CD4-positive, alpha-beta T cell (primary cell): ENCODE measurements around the gene TOX3. TPM values are rescaled to one million over a fixed set of nuclear protein-coding genes. Genes with fewer than 3 reads are reported as not detected.

Experiments
- ATAC-seq: fragments of 200-7000 bp; cut with Tn5 transposase; one replicate; pipeline ENCODE4 v1.10.0; 2022; ENCODE audit warnings: mild to moderate bottlenecking; ENCODE audit not compliant: poor library complexity
- CTCF ChIA-PET: fragments of 350-600 bp; sonication (Branson Sonifier 250); formaldehyde crosslinking; loops from one replicate; lab custom pipeline; 2021; ENCODE audit warnings: antibody characterized with exemption, inconsistent platforms; lab: Charles Lee
- POLR2A ChIA-PET: fragments of 350-600 bp; sonication (Branson Sonifier 250); formaldehyde crosslinking; loops from one replicate; lab custom pipeline; 2021; ENCODE audit warnings: antibody characterized with exemption, inconsistent platforms; lab: Charles Lee
- DNase-seq, 14 experiments: peaks; one replicate each; pipeline ENCODE4 v3.0.0-alpha.2; 2013 to 2020; ENCODE audit warnings: mixed read lengths in 2 of 14
- H3K27ac ChIP-seq, 2 donors: one replicate each; pipeline versions ENCODE4 v1.5.1 to v1.7.0; 2013; ENCODE audit warnings: low read length in 2 of 2, low read depth in 1 of 2, mild to moderate bottlenecking in 1 of 2
- H3K27me3 ChIP-seq, 2 experiments: 1 replicate in 1 of 2; 2 replicates in 1 of 2; pipeline versions ENCODE4 v1.6.1 to v1.7.0; 2013; ENCODE audit warnings: low read length in 2 of 2, control low read depth in 1 of 2, mild to moderate bottlenecking in 1 of 2, moderate library complexity in 1 of 2; ENCODE audit not compliant: insufficient read depth in 2 of 2, control insufficient read depth in 1 of 2
- H3K36me3 ChIP-seq: one replicate; pipeline ENCODE4 v1.6.1; 2013; ENCODE audit warnings: low read length, control low read depth; ENCODE audit not compliant: insufficient read depth
- H3K4me1 ChIP-seq: one replicate; pipeline ENCODE4 v1.6.1; 2013; ENCODE audit warnings: low read length, control low read depth; ENCODE audit not compliant: insufficient read depth
- H3K4me3 ChIP-seq: one replicate; pipeline ENCODE4 v1.5.1; 2013; ENCODE audit warnings: mild to moderate bottlenecking, low read length, moderate library complexity
- H3K9me3 ChIP-seq, 2 experiments: 1 replicate in 1 of 2; 2 replicates in 1 of 2; pipeline versions ENCODE4 v1.6.1 to v1.7.0; 2013; ENCODE audit warnings: low read length in 2 of 2, mild to moderate bottlenecking in 2 of 2, control low read depth in 1 of 2, moderate library complexity in 1 of 2; ENCODE audit not compliant: control insufficient read depth in 1 of 2, insufficient read depth in 1 of 2
- H3K27ac Mint-ChIP-seq: one replicate; pipeline ENCODE4 v1.8.0; 2020; ENCODE audit warnings: mixed read lengths
- H3K27me3 Mint-ChIP-seq: one replicate; pipeline ENCODE4 v1.8.0; 2021; ENCODE audit warnings: mixed read lengths
- H3K36me3 Mint-ChIP-seq: one replicate; pipeline ENCODE4 v1.8.0; 2021; ENCODE audit warnings: low read depth, mixed read lengths
- H3K4me1 Mint-ChIP-seq: one replicate; pipeline ENCODE4 v1.8.0; 2021; ENCODE audit warnings: low read depth, mixed read lengths
- H3K4me3 Mint-ChIP-seq: one replicate; pipeline ENCODE4 v1.8.0; 2020; ENCODE audit warnings: mild to moderate bottlenecking, mixed read lengths
- H3K9me3 Mint-ChIP-seq: one replicate; pipeline ENCODE4 v1.8.0; 2020; ENCODE audit warnings: mixed read lengths
- CTCF ChIP-seq: fragments of 200-600 bp; IDR thresholded peaks from one replicate; pipeline ENCODE4 v1.8.0; 2022; ENCODE audit warnings: antibody characterized with exemption, mild to moderate bottlenecking
- intact Hi-C, 2 experiments: fragments of 100-400 bp; cut with DNase I in 1 of 2; cut with micrococcal nuclease in 1 of 2; formaldehyde crosslinking; loops; one replicate each; pipeline versions ENCODE4 v1.15.1 to v1.9.0; 2023 to 2025; cut with DNase I, micrococcal nuclease
- total RNA-seq, 174 experiments: library from RNA in 2 of 174; stranded (reverse) in 2 of 174; gene quantifications; one replicate each; pipeline ENCODE4 v1.2.3 and lab custom pipeline; 2021 to 2026

TOX3 gene
- total RNA-seq, 2 experiments from 2014 or later = not detected

GRCh38 chr16:52487849-52488457 is 59.0 kb downstream of the TOX3 start:
- DNase-seq (no peak), ATAC-seq (no peak)
- H3K27ac Mint-ChIP-seq = no peak overlapping the region
- Histone ChIP-seq H3K27ac (no peak overlapping the region), H3K36me3 (no peaks in the 10 kb centered on the region), H3K4me3 (no peak overlapping the region), H3K4me1 (no peaks in the 10 kb centered on the region), H3K9me3 (no peaks in the 10 kb centered on the region), H3K27me3 (no peaks in the 10 kb centered on the region)
- no peaks in the 10 kb centered on the region for H3K36me3 Mint-ChIP-seq
- TF ChIP-seq CTCF = no peak
- POLR2A ChIA-PET = no interaction called here
- H3K4me1 Mint-ChIP-seq = no peaks in the 10 kb centered on the region
- CTCF ChIA-PET = no interaction called here
- intact Hi-C loops = no loop called here
- H3K4me3 Mint-ChIP-seq = no peak overlapping the region
- H3K27me3 Mint-ChIP-seq = no peaks in the 10 kb centered on the region
- peaks cover 7% of the 10 kb centered on the region for H3K9me3 Mint-ChIP-seq

DNA sequence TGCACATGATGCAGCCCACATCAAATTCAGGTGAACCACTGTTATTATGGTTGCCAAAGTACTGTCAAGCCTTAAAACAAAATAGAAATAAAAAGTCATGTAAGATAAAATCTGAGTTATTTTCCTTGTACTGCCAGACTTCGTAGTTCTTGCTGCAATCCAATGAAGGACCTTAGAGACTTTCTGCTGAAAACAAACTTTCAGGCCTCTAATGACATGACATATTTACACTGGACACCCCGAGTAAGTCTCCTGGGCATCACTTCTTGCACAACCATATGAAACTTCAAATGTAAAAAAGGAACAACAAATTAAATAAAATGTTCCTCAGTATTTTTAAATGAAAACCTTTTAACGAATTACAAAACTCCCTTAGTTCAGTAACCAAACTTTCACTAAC is 66.7 kb downstream of the TOX3 start:
- H3K27ac Mint-ChIP-seq = no peak overlapping the region
- ChIA-PET POLR2A (no interaction called here), CTCF (no interaction called here)
- ATAC-seq (no peak), DNase-seq (no peak)
- H3K27me3 Mint-ChIP-seq = no peaks in the 10 kb centered on the region
- H3K27me3 ChIP-seq = no peaks in the 10 kb centered on the region
- no peaks in the 10 kb centered on the region for H3K9me3 ChIP-seq
- no peaks in the 10 kb centered on the region for H3K36me3 Mint-ChIP-seq
- H3K4me3 ChIP-seq = no peak overlapping the region
- no peaks in the 10 kb centered on the region for H3K36me3 ChIP-seq
- H3K4me3 Mint-ChIP-seq = no peak overlapping the region
- intact Hi-C loops = no loop called here
- H3K4me1 ChIP-seq = no peaks in the 10 kb centered on the region
- no peak overlapping the region for H3K27ac ChIP-seq
- peaks cover 3% of the 10 kb centered on the region for H3K9me3 Mint-ChIP-seq
- TF ChIP-seq CTCF = no peak
- H3K4me1 Mint-ChIP-seq = no peaks in the 10 kb centered on the region

DNA sequence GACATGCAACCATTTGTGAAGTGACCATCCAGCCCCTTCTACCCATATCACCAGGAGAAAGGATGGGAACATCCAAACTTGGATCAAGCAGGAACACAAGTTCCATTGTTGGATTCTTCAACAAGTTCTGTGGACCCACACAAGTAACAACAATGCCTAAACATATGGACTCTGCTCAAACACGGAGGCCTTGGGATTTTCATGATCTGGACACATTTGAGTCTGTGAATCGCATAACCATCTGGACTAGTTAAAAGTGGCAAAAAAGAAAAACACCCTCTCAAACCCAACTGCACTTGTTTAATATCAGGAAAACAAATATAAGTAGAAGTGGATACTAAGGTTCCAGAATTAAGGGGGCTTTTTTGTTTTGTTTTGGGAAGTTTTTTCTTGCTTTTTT is 70.8 kb downstream of the TOX3 start:
- ChIA-PET CTCF (no interaction called here), POLR2A (no interaction called here)
- no peak overlapping the region for H3K27ac ChIP-seq
- ATAC-seq (no peak), DNase-seq (no peak)
- H3K9me3 Mint-ChIP-seq = no peaks in the 10 kb centered on the region
- H3K27me3 Mint-ChIP-seq = no peaks in the 10 kb centered on the region
- no peaks in the 10 kb centered on the region for H3K4me1 ChIP-seq
- TF ChIP-seq CTCF = no peak
- no peak overlapping the region for H3K4me3 Mint-ChIP-seq
- H3K36me3 Mint-ChIP-seq = no peaks in the 10 kb centered on the region
- no peaks in the 10 kb centered on the region for H3K4me1 Mint-ChIP-seq
- H3K9me3 ChIP-seq = peaks cover 0 to 3% of the 10 kb centered on the region in 2 experiments
- H3K4me3 ChIP-seq = no peak overlapping the region
- H3K27me3 ChIP-seq = no peaks in the 10 kb centered on the region
- intact Hi-C loops = no loop called here
- H3K36me3 ChIP-seq = no peaks in the 10 kb centered on the region
- no peak overlapping the region for H3K27ac Mint-ChIP-seq
